Pulmonary artery endothelial cell (primary cell): Measurements from ENCODE around the gene MRPS11. TPM values are rescaled to one million over a fixed set of nuclear protein-coding genes. Genes with fewer than 3 reads are reported as not detected.
"Not testable (repeated sequence)": the region's sequence is repeated elsewhere in the genome, so short reads cannot be mapped to it uniquely, and the experiment has no call there.

Experiments used
- DNase-seq: peaks from one replicate; pipeline ENCODE4 v3.0.0-alpha.2; 2011; ENCODE audit warnings: low read depth, low spot score
- total RNA-seq: library from RNA; depleted of rRNA; stranded (reverse); fragments of >200 nt; gene quantifications from 2 replicates; pipeline ENCODE4 v1.2.3, GENCODE V29; 2014

MRPS11 gene
- total RNA-seq, 1 donor from 2014 or later = 49.3 TPM

- DNase-seq = no peak
These were observed 12.4 kb upstream of the MRPS11 start for GRCh38 chr15:88454867-88455810.

- DNase-seq = no peak
These were observed 10.8 kb upstream of the MRPS11 start for GRCh38 chr15:88456733-88457132.

- no peak for DNase-seq
These were observed 3.5 kb upstream of the MRPS11 start for GRCh38 chr15:88463870-88464532.

- no peak for DNase-seq
These were observed 1.8 kb upstream of the MRPS11 start for GRCh38 chr15:88465633-88466224.

GRCh38 chr15:88467935-88468528 is 524 bp downstream of the MRPS11 start:
- no peak for DNase-seq

- DNase-seq = not testable (repeated sequence)
These were observed 1.2 kb downstream of the MRPS11 start for GRCh38 chr15:88468721-88469120.

GRCh38 chr15:88469321-88469720 is 1.8 kb downstream of the MRPS11 start:
- no peak for DNase-seq

GRCh38 chr15:88470625-88471372 is 3.3 kb downstream of the MRPS11 start:
- no peak for DNase-seq

- DNase-seq = no peak
These were observed 4.7 kb downstream of the MRPS11 start for GRCh38 chr15:88472225-88472624.

- not testable (repeated sequence) for DNase-seq
These were observed 6.3 kb downstream of the MRPS11 start for GRCh38 chr15:88473661-88474293.

- DNase-seq = no peak
These were observed 9.1 kb downstream of the MRPS11 start for GRCh38 chr15:88476635-88477060.

GRCh38 chr15:88477126-88477525 is 9.6 kb downstream of the MRPS11 start:
- no peak for DNase-seq

- DNase-seq = no peak
These were observed 10.4 kb downstream of the MRPS11 start for GRCh38 chr15:88477904-88478303.

- DNase-seq = no peak
These were observed 11.7 kb downstream of the MRPS11 start for GRCh38 chr15:88479169-88479568.

- no peak for DNase-seq
These were observed 13.5 kb downstream of the MRPS11 start for GRCh38 chr15:88480981-88481380.

- DNase-seq = no peak
These were observed 14.8 kb downstream of the MRPS11 start for GRCh38 chr15:88482263-88482662.

- no peak for DNase-seq
These were observed 17.3 kb downstream of the MRPS11 start for GRCh38 chr15:88484682-88485331.

- no peak for DNase-seq
These were observed 19.8 kb downstream of the MRPS11 start for GRCh38 chr15:88487178-88487795.

GRCh38 chr15:88487796-88488523 is 20.5 kb downstream of the MRPS11 start:
- DNase-seq = no peak
